AG09319 (cell line): ENCODE results near the gene YARS2.

Experiments
- DNase-seq: peaks from one replicate; pipeline ENCODE4 v3.0.0-alpha.2; 2010; ENCODE audit warnings: low read depth; ENCODE audit errors: extremely low read depth
- CTCF ChIP-seq: IDR thresholded peaks from 2 replicates; pipeline ENCODE4 v1.5.1; 2011; ENCODE audit warnings: low read depth, mild to moderate bottlenecking, inconsistent platforms, low read length, moderate library complexity

Gene YARS2

DNA sequence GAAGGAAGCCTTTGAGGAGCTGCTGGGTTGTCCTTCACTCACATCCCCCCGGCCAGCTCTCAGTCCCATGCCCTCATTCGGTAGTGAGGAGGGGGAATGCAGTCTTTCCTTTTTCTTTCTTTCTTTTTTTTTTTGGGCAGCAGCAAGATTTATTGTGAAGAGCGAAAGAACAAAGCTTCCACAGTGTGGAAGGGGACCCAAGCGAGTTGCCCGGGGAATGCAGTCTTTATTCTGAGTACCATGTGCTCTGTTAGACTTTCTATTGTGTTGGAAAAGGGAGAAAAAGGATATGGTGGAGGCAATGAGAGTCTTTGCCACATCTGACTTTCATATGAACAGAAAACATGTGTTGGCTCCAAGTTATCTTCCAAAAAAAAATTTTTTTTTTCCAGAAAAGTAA is 29.9 kb upstream of the YARS2 start:
- DNase-seq = no peak
- TF ChIP-seq CTCF = no peak

- no peak for DNase-seq
- no peak for TF ChIP-seq CTCF
Measured at GRCh38 chr12:32783029-32783428, 27.3 kb upstream of the YARS2 start.

GRCh38 chr12:32780071-32780470 is 24.4 kb upstream of the YARS2 start:
- DNase-seq = no peak
- no peak for TF ChIP-seq CTCF

DNA sequence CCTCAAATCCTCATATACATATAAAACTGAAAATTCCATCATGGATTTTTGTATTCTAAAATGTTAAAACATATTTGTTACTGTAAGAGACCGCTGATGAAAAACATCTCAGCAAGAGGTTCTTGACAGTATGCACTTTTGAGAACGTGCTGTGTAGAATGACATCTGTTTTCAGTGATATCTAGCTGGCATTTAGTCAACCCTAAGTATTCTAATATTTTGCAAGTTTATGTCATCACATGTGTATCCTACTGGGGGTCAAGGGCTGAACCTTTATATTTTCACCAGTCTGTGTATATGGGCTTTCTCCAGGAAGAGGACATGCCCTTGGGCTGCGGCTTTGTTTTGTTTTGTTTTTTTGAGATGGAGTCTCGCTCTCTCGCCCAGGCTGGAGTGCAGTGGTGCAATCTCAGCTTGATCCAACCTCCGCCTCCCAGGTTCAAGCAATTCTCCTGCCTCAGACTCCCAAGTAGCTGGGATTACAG is 22.0 kb upstream of the YARS2 start:
- no peak for DNase-seq
- no peak for TF ChIP-seq CTCF

DNA sequence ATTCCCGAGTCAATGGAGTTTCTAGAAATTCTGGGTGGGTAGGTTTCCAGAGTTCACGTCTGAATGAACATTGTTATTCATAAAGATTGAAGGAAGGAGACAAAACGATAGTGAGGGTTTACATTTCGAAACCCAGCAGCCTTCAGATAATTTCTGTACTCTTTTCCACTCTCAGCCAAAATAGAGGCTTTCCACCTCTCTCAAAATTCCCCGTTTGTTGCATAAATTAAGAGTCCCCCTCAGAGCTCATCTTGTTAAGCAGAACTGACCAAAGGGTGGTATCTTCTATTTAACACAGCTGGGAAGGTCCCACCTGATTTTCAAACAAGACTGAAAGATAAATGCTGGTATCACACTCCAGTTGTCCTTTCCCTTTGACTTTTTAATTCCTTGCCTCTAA is 21.5 kb upstream of the YARS2 start:
- DNase-seq = no peak
- no peak for TF ChIP-seq CTCF

- no peak for DNase-seq
Measured at GRCh38 chr12:32776258-32776657, 20.6 kb upstream of the YARS2 start.

GRCh38 chr12:32773691-32774090 is 18.0 kb upstream of the YARS2 start:
- no peak for TF ChIP-seq CTCF
- no peak for DNase-seq

More at GRCh38 chr12:32776258-32776657, 20.6 kb upstream of the YARS2 start:
- no peak for TF ChIP-seq CTCF

GRCh38 chr12:32770141-32770540 is 14.4 kb upstream of the YARS2 start:
- no peak for DNase-seq
- TF ChIP-seq CTCF = no peak
